ENCODE results near the gene PTPRF.

The PTPRF gene

DNA sequence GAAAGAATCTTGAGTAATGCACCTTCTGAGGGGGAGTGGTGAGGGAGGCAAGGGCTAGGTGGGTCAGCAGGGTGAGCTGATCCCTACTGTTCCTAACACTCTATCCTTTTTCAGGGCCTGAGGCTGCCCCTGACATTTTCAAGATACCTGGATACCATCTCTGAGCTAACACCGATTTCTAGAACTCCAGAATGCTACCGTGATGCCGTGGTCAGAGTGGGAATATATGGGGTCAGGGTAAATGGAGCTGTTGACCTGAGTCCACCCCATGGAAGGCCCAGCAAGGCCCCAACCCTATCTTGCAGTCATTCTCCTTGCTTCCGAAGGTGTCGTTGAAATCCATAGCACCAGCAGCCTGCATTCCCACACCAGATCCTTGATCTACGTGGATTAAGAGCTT, 18.0 kb upstream of the PTPRF start:
- in situ Hi-C loops (cut with MboI; ENCODE audit: low sequenced_read_pairs) = no loop called here

DNA sequence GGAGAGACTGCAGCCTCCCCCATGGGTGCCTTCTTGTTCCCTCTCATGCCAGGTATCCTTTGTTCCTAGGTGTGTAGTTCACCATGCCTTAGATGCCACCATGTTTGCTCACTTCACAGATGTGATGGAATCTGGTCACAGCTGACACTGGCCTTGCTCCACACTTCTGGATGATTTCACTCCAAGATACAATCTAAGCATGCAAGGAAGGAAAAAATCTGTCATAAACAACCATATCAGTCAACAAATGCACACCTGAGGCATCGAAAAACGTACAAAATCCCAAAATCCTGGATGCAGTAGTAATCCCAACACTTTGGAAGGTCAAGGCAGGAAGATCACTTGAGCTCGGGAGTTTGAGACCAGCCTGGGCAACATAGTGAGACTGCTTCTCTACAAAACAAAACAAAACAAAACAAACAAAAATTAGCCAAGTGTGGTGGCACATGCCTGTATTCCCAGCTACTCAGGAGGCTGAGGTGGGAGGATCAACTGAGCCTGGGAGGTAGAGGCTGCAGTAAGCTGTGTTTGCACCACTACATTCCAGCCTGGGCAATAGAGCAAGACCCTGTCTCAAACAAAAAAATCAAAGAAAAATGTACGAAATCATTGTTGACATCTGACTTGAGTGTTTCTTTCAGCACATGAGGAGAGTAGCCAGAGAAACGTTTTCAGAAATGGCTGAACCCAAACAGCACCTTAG, 17.1 kb upstream of the PTPRF start:
- in situ Hi-C loops (cut with MboI; ENCODE audit: low sequenced_read_pairs) = no loop called here

DNA sequence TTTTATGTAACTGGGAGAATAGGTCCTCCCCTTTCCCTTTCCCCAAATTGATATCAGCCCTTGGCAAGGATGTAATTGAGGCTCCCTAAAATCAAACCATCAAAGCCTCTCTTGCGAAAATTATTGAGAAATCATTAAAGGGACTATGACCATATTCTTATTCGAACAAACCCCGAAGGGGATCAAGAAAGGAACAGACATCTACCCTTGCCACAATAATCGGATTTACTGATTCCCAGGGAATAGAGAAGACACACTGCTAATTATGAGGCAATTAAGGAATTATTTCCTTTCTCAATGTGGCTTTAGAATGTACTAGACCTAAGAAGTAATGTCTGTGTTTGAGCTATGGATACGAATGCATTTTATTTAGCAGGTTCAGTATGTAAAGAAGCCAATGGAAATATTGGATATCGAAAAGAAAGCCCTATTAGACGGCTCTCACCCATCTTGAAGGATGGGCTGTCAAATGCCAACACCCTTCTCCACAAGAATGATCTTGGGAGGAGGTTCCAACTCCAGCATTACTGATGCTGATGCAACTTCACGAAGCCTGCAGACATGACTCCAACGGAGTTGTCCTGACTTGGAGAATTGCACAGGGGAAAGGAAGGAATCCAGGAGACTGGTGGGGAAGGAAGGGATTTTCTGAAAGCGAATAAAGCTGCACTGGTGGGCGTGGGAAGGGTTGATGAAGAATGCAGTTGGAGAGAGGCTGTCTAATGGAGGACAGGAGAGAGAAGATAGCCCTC, 11.6 kb upstream of the PTPRF start:
- in situ Hi-C loops (cut with MboI; ENCODE audit: low sequenced_read_pairs) = no loop called here

DNA sequence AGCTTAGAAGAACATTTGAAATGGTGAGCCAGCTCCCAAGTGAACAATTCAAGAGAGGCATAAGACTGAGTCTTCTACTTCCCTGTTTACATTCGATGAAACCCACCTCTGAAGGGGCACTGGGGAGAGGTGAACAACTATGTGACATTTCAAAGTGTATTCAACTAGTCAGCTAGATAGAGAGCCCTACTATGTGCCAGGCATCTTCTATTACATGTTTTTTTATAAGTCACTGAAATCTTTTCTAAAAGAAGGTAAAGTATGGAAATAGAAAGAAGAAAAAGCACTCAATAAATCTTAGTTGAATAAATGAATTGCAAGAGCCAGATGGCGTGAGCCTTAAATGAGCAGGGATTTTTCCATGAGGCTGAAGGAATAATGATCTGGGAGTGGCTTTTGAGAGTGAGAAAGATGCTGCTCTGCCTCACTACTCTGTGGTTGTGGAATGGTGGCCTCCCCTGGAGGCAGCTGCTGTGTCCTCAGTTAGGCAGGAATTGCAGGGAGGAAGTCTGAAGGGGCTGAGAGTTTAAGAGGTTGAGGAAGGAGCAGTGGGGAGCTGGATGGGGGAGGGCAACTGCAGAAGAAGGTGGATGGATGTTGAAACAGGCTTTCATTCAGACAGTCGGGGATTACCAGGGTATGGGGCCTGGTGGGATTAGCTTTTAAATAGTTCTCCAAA, 10.4 kb upstream of the PTPRF start:
- in situ Hi-C loops (cut with MboI; ENCODE audit: low sequenced_read_pairs) = no loop called here

DNA sequence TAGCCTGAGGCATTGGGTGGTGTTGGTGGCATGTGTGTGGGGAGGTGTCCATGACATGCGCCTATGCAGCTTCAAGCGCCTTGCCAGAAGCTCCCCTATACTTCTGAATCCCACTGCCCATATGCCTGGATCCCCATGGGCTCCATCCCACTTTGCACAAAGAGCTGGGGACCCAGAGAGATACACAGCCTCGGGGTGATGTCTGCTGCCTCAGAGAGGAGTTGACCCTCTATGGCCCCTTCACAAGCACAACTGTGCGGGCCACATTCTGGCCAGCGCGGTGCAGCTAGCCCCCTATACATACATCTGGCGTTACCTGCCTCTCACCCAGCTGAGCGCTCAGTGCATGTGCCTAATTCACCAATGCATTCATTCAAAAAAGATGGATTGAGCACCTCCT, 9.6 kb upstream of the PTPRF start:
- in situ Hi-C loops (cut with MboI; ENCODE audit: low sequenced_read_pairs) = no loop called here

DNA sequence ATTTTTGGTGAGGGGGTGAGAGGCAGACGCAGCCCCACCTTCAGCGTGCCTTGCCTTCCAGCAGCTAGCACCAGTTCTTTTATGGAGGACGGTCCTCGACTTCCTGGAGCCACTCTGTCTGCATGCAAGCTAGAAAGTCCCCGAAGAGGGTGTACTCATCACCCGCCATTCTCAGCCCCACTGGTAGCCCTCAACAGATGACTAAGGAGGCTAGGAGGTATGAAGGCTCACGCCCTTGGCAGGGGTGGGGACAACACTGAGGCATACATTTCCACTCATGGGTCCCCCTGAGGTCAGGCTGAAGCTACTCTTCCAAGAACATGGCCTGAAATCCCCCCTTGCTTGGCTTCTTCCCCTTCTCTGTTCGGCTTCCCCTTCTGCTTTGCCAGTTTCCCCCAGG, 8.9 kb upstream of the PTPRF start:
- in situ Hi-C loops (cut with MboI; ENCODE audit: low sequenced_read_pairs) = no loop called here

DNA sequence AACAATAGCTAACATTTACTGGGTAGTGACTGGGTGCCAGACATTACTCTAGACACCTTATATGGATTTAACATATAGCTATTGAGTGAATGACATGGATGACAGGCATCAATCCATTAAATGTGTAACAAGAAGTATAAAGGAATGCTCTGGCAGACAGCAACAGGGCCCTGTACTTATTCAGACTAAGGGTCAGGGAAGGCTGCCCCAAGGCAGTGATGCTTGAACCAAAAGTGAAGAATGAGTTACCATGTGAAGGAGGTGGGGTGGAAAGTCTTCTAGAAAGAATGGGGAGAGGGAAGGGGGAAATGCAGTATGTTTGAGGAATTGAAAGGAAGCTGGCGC, 8.3 kb upstream of the PTPRF start:
- in situ Hi-C loops (cut with MboI; ENCODE audit: low sequenced_read_pairs) = no loop called here

DNA sequence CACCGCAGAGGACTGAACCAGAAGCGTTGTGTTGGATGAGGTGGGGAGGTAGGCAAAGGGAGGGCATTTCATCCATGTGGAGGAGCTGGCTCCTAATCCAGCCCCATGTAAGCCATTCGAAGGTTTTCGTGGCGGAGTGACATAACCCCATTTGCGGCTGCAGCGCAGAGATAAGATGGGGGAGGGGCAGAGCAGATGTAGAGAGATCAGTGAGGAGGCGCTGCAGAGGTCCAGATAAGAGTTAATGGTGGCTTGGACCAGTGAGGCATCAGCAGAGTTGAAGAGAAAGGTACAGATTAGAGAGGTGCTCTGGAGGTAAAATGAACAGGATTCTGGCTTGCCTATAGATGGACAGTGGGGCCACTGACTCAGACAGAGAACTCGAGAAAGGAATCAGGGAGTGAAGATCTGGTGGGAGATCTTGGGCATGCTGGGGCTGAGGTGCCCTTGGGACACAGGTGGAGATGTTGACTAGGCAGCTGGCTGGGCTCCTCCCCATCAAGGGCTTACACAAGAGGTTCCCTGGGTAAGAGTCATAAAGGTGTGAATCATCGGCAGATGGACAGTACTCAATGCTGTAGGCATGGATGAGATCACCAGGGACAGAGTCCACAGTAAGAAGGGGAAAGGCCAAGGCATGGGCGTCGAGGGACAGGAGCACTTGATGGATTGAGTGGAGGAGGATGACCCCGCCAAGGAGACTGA, 7.8 kb upstream of the PTPRF start:
- in situ Hi-C loops (cut with MboI; ENCODE audit: low sequenced_read_pairs) = no loop called here

DNA sequence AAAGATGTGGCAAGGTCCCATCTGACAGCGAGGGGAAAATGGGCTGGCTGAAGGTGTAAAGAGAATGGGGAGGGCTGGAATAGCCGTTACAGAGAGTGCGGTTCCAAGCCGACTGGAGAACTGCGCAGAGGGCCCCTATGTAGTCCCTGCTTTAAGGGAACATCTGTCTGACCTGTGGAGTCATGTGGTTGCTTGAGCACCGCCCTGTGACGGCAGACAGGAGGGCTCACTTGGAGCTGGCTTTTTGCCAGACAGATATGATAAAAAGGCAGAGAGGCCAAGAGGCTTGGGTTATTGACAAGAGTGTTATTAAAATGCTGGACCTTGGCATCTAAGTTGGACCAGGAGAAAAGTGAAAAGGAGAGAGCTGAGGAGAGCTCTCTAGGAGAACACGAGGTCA, 5.9 kb upstream of the PTPRF start:
- in situ Hi-C loops (cut with MboI; ENCODE audit: low sequenced_read_pairs) = no loop called here

DNA sequence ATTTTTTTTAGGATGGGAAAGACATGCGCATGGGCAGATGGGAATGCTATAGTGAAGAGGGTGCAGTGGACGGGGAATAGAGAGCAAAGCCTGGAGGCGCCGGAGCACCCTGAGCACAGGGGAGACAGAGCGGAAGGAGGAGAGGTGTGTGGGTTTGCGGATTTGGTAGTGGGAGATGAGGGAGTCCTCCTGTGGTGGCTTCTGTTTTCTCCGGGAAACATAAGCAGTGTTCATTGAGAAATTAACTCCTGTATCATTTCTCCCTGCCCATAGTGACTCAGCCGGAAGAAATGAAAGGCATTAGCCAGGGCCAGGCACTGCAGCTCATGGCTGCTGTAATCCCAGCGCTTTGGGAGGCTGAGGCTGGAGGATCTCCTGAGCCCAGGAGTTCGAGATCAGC, 4.7 kb upstream of the PTPRF start:
- in situ Hi-C loops (cut with MboI; ENCODE audit: low sequenced_read_pairs) = no loop called here

DNA sequence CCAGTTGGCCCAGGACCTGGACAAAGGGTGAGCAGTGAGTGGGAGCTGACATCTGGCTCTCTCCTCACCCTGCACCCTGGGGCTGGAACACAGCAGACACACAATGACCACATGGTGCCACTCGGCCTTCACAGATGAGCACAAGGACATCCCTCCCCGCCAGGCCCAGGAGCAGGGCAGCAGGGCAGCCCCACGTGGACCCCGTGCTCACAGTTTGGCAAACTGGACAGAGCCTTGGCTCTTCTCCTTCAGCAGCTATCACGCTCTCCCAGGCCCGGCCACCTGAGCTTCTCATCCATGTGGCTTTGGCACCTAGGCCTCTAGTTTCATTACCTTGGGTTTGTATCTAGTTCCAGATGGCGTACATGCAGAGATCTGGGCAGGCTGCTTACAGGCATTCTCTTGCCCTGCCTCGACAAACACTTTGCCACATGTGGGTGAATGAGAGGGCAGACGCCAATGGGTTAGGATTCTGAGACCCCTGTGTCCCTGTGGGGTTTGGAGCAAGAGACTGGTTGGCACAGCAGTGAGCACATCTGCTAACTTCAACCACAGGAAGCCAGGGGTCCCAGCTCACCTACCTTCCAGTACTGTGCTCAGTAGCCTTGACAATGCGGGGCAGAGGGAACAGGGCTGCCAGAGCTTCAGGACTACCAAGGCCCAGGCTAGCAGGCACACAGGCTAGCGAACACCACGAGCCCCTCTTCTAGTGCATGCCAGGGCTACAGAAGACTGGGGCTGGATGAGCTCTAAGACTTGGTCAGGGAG, 3.4 kb upstream of the PTPRF start:
- in situ Hi-C loops (cut with MboI; ENCODE audit: low sequenced_read_pairs) = no loop called here

DNA sequence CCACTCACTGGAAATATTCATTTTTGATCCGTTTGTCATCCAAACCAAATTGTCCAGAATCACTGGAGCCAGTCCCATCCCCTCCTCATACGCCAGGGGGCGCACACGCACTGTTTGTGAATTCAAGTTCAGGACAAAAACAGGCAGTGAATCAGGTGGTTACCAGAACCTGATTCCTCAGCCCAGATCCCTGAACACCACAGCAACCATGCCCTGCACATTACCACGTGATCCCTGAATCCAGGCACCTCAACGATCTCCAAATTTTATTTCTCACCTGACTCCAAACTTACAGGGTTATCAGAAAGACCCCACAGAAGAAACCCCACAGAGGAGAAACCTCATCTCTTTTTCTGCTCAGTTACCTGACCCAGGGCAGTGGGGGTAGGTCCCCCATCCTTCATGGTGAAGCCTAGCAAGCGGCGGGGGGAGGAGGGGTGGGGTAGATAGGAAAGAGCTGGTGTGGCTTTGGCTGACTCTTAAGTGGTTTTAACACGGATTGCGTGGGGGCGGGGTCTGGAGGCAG, 1.4 kb upstream of the PTPRF start:
- in situ Hi-C loops (cut with MboI; ENCODE audit: low sequenced_read_pairs) = no loop called here

DNA sequence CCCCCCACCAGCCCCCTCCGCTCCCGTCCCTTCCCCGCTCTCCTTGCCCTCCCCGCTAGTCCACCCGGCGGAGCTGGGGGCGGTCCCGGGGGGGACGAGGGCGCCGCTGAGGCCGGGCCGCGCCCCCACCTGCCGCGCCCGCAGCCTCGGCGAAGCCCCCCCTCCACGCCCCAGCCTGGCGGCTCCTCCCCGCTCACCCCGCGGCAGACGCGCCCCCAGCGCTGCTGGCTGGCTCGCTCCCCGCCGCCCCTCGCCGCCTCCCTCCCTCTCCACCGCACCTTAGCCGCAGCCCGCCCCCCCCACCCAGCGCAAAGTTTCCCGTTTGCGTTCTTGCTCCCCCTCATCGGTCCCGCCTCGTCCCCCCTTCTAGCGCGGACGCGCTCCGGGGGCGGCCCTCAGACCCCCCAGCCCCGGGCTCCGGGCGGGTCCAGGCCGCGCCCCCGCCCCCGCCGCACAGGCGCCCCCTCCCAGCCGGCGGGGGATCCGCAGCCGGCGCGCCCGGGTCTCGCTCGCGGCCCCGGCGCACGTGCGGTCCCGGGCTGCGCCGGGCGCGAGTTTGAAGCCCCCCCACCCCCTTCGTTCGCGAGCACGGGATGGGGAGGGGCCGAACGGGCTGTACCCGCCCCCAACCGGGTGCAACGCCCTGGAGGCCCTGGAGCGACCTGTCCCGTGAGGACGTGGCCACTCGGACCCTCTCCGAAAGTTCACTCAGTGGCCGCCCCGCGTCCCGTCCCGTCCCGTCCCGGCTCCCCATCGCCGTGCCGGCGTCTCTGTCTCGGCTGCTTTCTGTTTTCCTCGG, 623 bp downstream of the PTPRF start:
- in situ Hi-C loops (cut with MboI; ENCODE audit: low sequenced_read_pairs) = no loop called here

DNA sequence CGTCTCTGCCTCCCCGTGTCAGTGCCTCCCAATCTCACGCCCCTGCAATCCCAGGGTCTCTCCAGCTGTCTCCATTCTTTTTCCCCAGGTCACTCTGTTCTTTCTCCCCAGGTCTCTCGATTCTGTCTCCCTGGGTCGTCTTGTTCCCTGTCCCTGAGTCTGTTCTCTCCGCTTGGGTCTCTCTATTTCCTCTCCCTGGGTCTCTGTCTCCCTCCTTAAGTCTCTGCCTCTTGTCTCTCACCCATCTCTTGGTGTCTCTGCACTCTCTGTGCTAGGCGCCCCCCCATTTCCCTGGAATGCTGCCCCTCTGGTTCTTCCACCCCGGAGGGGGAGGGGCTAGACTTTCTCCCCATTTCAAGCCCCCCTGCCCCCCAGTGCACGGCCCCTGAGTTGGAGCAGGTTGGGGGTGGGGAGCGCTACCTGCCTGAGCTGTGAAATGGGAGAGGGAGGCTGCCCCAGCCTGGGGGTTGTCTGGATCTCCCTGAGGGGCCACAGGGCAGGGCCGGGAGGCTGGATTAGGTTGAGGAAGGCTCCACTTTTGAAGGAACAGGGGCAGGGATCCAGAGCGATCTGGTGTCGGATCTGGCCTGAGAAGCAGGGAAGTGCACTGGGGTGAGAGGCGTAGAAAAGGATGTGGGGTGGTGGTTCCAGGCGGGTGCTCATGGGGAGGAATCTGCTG, 1.4 kb downstream of the PTPRF start:
- in situ Hi-C loops (cut with MboI; ENCODE audit: low sequenced_read_pairs) = no loop called here

DNA sequence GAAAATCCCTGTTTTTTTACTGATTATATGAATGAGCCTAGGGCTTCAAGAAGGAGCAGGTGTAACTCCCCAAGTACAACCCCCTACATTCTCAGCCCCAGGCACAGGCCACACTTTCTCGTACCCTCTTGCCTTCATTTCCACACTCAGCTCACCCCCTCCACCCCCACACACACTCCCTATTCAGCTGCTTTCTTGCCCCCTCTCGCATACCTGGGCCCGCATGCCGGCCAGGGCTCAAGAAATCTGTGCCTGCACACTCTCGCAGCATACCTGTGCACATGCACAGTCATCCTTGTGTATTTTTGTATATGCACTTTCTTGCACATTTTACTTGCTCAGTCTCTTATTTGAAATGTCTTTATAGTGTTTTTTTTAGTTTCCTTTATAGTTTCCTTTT, 2.0 kb downstream of the PTPRF start:
- in situ Hi-C loops (cut with MboI; ENCODE audit: low sequenced_read_pairs) = no loop called here

DNA sequence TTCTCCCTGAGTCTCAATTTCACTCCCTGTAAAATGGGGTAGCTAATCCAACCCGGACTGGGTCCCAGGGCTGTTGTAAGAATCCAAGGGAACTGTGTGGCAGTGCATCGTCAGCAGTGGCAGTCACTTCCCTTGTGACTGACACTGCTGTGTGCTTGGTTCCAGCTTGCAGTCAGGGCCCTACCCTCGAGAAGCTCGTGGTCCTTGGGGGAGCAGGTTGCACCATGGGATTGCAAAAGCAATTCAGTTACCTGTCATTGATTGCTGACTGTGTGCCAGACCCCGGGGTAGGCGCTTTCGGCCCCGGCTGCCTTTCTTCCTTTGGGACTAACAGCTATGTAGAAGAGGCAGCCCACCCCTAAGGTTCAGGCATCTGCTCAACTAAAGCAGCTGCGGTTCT, 2.9 kb downstream of the PTPRF start:
- in situ Hi-C loops (cut with MboI; ENCODE audit: low sequenced_read_pairs) = no loop called here

DNA sequence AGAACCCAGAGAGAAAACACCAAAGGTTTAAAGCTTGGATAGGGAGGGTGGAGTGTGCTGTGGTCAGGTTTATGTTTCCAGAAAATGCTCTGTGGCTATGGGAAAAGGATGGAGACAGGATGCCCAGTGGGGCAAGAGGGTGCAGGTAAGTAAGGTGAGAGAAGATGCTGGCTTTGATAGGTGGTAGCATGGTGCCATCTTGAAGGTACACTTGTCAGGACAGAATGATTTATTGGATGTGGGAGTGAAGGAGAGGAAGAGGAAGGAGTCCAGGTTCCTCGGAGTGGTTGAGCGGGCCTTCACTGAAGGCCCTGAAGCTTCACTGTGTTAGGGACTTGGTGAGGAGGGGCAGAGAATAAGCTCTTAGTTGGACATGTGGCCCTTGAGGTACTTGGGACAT, 3.6 kb downstream of the PTPRF start:
- in situ Hi-C loops (cut with MboI; ENCODE audit: low sequenced_read_pairs) = no loop called here

DNA sequence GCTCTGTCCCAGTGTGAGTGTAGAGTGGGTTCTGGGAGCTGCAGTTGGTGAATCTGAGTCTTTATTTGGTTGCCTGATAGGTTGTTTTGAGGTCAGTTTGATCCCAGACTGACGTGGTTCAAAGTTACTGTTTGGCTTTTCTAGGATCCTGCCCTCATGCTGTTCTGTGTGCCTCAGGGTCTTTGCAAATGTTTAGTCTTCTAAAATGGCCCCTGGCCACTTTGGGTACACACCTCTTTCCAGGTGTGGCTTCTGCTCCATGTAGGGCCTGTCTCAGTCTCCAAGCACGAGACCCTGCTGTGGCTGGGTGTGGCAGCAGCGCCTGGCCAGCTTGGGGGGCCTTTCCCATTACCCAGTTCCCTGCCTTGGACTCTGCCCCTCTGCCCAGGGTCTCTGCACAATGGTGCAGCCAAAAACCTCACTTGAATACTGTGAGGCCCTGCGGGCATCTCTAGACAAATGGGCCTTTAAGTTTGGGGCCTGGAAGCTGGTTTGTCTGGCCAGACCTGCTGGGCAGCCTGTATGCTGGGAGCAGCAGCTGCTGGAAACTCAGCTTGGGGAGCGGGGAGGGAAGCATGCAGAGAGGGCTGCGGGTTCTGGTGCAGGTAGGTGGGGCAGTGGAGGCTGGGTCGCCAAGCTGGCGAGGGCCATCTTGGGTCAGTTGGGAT, 5.6 kb downstream of the PTPRF start:
- in situ Hi-C loops (cut with MboI; ENCODE audit: low sequenced_read_pairs) = no loop called here

DNA sequence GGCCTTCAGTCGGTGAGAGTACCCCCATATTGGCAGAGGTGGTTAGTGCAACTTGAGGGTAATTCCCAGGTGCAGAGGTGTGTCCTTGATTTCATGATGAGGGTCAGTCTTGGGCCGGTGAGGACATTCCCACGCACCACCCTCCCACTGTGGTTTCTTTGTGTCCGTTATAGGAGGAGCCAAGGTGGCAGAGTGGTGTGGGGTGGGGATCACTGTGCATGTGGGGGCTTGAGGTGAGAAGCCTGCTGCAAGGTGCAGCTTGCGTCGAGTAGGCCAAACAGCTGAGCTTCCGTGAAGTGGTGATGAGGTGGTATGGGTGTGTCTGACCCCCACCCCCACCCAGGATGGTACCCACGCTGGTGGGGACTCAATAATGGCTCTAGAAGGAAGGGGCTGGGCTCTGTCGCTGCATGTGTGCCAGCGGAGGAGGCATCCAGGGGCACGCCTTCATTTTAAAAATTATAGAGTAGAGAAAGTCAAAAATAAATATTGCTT, 6.2 kb downstream of the PTPRF start:
- in situ Hi-C loops (cut with MboI; ENCODE audit: low sequenced_read_pairs) = no loop called here
